HuH-7 (cell line): Measurements from ENCODE around the gene IAH1.

ENCODE experiments used
- DNase-seq: peaks from one replicate; pipeline ENCODE4 v3.0.0; 2011; ENCODE audit warnings: low spot score

Gene IAH1

GRCh38 chr2:9527995-9528787 is 53.8 kb downstream of the IAH1 start:
- DNase-seq, result no peak

- DNase-seq, result no peak
These were observed 58.1 kb downstream of the IAH1 start for GRCh38 chr2:9532421-9532820.

GRCh38 chr2:9533663-9534062 is 59.3 kb downstream of the IAH1 start:
- DNase-seq, result no peak

- DNase-seq, result no peak
These were observed 60.8 kb downstream of the IAH1 start for GRCh38 chr2:9535177-9535576.

- no peak for DNase-seq
These were observed 62.2 kb downstream of the IAH1 start for GRCh38 chr2:9536504-9536903.

GRCh38 chr2:9538000-9538507 is 63.7 kb downstream of the IAH1 start:
- no peak for DNase-seq
